Natural killer cell treated with Interleukin-12 subunit alpha and Interleukin-12 subunit beta and Interleukin-15 and Interleukin-18, amount 100 ng/mL, for 72 hours (primary cell): Measurements from ENCODE around the gene CALD1. TPM values are rescaled to one million over a fixed set of nuclear protein-coding genes. Genes with fewer than 3 reads are reported as not detected.

ENCODE experiments used
- ATAC-seq, 2 donors: fragments of 150-1000 bp; cut with Tn5 transposase in 1 of 2; sonication (Bioruptor Pico), chemical (Tn5 transposase) in 1 of 2; 2 replicates each; pipeline ENCODE4 v1.10.0; 2021
- DNase-seq: peaks from one replicate; pipeline ENCODE4 v3.0.0; 2022; ENCODE audit warnings: low spot score
- H3K27ac Mint-ChIP-seq, 2 donors: 1 replicate in 1 of 2; 2 replicates in 1 of 2; pipeline ENCODE4 v1.8.0; 2022; ENCODE audit warnings: mixed read lengths in 2 of 2, mild to moderate bottlenecking in 1 of 2, moderate library complexity in 1 of 2
- H3K27me3 Mint-ChIP-seq, 2 donors: 1 replicate in 1 of 2; 2 replicates in 1 of 2; pipeline ENCODE4 v1.8.0; 2022; ENCODE audit warnings: mixed read lengths in 2 of 2
- H3K36me3 Mint-ChIP-seq: one replicate; pipeline ENCODE4 v1.8.0; 2022; ENCODE audit warnings: mixed read lengths
- H3K4me1 Mint-ChIP-seq, 2 donors: 1 replicate in 1 of 2; 2 replicates in 1 of 2; pipeline ENCODE4 v1.8.0; 2022; ENCODE audit warnings: low read depth in 2 of 2, mixed read lengths in 2 of 2, mild to moderate bottlenecking in 1 of 2
- H3K4me3 Mint-ChIP-seq: one replicate; pipeline ENCODE4 v1.8.0; 2022; ENCODE audit warnings: mixed read lengths
- H3K9me3 Mint-ChIP-seq: 2 replicates; pipeline ENCODE4 v1.8.0; 2022; ENCODE audit warnings: mixed read lengths
- total RNA-seq, 2 donors: library from RNA; stranded (reverse); gene quantifications; one replicate each; pipeline ENCODE4 v1.2.3, GENCODE V29; 2022

CALD1 gene
- total RNA-seq, 2 donors from 2014 or later, result 0.11 to 0.40 TPM

- Mint-ChIP-seq H3K4me1 (peaks cover 22 to 24% of the 10 kb centered on the region in 2 donors), H3K4me3 (peak overlapping the region; percentile 39), H3K36me3 (no peaks in the 10 kb centered on the region), H3K9me3 (no peaks in the 10 kb centered on the region), H3K27ac (peak overlapping the region in 1 of 2 donors; percentile 23), H3K27me3 (peaks cover 4 to 8% of the 10 kb centered on the region in 2 donors)
- ATAC-seq, result no peak
- DNase-seq, result no peak
These were observed 76.0 kb downstream of the CALD1 start for GRCh38 chr7:134855442-134855841.

DNA sequence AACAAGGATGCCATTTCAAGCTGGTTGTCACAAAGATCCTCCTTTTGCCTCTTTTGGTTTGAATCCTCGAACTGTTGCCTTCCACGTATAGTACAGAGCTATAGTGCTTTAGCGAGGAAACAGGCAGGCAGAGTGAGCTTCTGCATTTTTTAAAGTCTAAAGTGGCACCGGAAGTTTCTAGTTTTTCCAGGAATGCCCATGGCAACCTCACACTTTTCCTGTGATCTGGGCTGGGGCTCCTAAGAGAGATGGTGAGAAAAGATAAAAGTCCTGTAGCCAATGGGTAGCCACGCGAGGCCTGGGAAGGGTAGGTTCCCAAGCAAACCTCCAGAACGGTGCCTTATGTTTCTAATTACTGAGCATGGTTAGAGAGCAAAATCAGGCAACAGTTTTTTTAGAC, 76.7 kb downstream of the CALD1 start:
- H3K36me3 Mint-ChIP-seq, result no peaks in the 10 kb centered on the region
- H3K4me1 Mint-ChIP-seq, result peaks cover 20 to 22% of the 10 kb centered on the region in 2 donors
- no peak for DNase-seq
- H3K27me3 Mint-ChIP-seq, result peaks cover 6 to 14% of the 10 kb centered on the region in 2 donors
- peak overlapping the region; percentile 23 to 78 for H3K27ac Mint-ChIP-seq
- ATAC-seq, result no peak
- peak overlapping the region; percentile 39 for H3K4me3 Mint-ChIP-seq
- H3K9me3 Mint-ChIP-seq, result no peaks in the 10 kb centered on the region

DNA sequence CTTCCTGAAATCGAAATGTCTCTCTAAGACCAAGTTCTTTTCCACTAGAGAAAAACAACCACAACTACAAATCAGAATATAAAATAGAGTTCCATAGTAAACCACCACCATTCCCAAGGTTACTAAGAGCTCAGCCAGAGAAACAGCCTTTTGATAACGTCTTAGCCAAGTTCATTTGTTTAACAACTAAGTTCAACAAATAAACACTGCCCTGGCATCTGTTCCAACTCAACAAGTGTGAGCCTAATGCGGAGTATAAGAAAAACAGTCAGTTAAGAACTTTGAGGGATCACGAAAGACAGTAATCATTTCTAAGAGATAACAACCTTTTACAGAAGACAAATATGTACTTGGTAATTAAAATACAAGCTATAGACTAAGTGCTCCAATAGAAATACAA, 77.3 kb downstream of the CALD1 start:
- ATAC-seq (no peak), DNase-seq (no peak)
- H3K27ac Mint-ChIP-seq, result peak overlapping the region; percentile 23 to 78
- peaks cover 20 to 22% of the 10 kb centered on the region in 2 donors for H3K4me1 Mint-ChIP-seq
- no peaks in the 10 kb centered on the region for H3K9me3 Mint-ChIP-seq
- no peak overlapping the region for H3K4me3 Mint-ChIP-seq
- peaks cover 8 to 18% of the 10 kb centered on the region in 2 donors for H3K27me3 Mint-ChIP-seq
- H3K36me3 Mint-ChIP-seq, result no peaks in the 10 kb centered on the region

GRCh38 chr7:134857958-134858357, 78.5 kb downstream of the CALD1 start:
- Mint-ChIP-seq H3K9me3 (no peaks in the 10 kb centered on the region), H3K36me3 (no peaks in the 10 kb centered on the region)

DNA sequence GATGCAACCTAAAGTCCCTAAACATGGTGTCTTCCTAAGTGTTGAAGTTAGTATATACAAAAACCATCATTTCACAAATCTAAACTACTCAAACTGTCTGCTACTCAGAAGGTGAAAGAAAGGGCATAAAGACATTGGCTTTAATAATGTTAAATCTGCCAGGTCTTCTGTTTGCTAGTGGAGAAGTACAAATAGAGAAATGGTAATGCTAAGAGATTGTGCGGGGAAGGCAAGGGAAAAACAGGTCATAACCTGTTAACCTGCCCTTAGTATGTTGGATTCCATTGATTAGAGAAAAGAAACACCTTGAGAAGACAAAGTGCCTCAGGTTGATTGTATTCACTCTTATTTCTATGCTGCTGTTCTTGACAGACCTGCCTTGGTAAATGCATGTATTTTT, 80.3 kb downstream of the CALD1 start:
- DNase-seq (no peak), ATAC-seq (no peak)
- Mint-ChIP-seq H3K4me3 (no peak overlapping the region), H3K9me3 (no peaks in the 10 kb centered on the region), H3K4me1 (peaks cover 19 to 21% of the 10 kb centered on the region in 2 donors), H3K36me3 (no peaks in the 10 kb centered on the region), H3K27ac (no peak overlapping the region), H3K27me3 (peaks cover 11 to 18% of the 10 kb centered on the region in 2 donors)

More at GRCh38 chr7:134857958-134858357, 78.5 kb downstream of the CALD1 start:
- peaks cover 8 to 18% of the 10 kb centered on the region in 2 donors for H3K27me3 Mint-ChIP-seq
- DNase-seq, result no peak
- ATAC-seq, result no peak
- no peak overlapping the region for H3K4me3 Mint-ChIP-seq
- H3K4me1 Mint-ChIP-seq, result peaks cover 20 to 22% of the 10 kb centered on the region in 2 donors
- no peak overlapping the region for H3K27ac Mint-ChIP-seq

DNA sequence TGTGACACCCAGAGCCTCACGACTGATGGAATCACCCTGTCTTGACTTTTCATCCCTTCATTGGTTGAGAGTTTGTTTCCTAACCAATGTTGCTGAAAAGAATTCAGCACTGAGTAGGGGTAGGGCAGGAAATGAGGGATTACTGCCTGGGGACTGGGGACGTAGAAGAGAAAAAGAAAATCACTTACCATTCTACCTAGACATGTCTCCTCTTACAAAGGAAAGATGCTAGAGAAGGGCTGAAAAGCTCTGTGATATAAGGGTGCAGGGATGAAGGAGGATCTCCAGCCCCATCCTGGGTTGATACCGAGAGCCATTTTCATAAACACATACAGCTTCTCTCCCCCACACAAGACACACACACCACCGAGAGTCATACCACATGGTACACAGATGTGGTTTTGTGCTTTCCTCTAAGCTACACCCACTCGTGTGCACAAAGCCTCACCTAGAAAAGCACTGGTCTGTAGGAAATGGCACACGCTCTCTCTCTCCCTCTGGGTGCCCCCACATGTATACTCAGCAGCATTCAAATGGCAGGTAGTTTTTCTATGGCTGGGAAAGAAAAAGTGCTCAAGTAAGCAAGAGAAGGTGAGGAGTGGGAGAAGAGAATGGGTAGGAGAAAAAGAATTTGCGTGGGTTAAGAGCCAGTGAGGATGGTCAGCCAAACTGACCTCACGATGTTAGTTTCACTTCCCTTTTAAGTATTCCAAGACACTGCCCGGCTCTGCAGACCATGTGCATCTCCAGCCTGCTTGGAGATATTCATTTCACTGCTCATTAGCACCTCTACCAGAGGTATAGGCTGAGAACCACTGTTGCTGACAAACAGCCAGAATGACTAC, 85.8 kb downstream of the CALD1 start:
- no peak for DNase-seq
- H3K4me3 Mint-ChIP-seq, result no peak overlapping the region
- H3K27ac Mint-ChIP-seq, result no peak overlapping the region
- peaks cover 7 to 22% of the 10 kb centered on the region in 2 donors for H3K27me3 Mint-ChIP-seq
- H3K36me3 Mint-ChIP-seq, result no peaks in the 10 kb centered on the region
- no peaks in the 10 kb centered on the region for H3K9me3 Mint-ChIP-seq
- H3K4me1 Mint-ChIP-seq, result peaks cover 8% of the 10 kb centered on the region in 2 donors
- peak; percentile 50 to 73 for ATAC-seq

DNA sequence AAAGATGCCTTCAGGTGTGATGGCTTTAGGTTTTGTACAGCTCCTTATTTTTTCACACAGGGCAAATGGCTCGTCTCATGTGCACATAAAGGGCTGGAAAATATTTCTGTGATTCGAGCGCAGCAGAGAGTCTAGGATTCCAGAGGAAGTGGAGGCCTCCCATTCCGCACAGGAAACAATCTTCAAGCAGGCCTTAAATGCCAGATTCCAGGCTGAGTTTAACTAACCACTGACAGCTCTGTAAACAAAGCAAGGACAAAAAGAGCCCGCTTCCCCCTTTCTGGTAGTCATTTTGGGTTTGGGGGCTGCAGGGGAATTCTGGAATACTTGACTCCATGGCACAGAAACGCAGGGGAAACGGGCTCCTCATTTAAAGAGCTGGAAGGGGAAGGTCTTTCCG, 87.2 kb downstream of the CALD1 start:
- Mint-ChIP-seq H3K27ac (no peak overlapping the region), H3K27me3 (peaks cover 7 to 10% of the 10 kb centered on the region in 2 donors), H3K36me3 (no peaks in the 10 kb centered on the region), H3K9me3 (no peaks in the 10 kb centered on the region), H3K4me1 (peaks cover 8% of the 10 kb centered on the region in 2 donors), H3K4me3 (no peak overlapping the region)
- ATAC-seq (no peak), DNase-seq (no peak)

DNA sequence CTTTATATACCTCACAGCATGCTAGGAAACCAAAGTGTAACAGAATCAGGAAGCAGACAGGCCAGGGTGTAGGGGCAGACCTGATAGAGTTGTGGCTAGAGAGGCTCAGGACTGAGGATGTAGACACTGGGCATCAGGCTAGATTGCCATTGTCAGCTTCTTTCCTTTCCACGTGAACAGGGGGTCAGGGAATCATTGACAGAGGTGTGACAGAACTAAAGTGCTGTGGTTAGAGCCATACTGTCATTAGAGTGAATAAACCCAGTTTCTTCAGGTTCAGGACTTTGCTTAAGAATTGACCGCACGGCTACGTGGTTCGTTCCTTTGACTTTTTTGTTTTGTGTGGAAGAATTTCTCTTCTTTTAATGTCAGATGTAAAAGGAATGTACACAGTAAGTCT, 90.7 kb downstream of the CALD1 start:
- DNase-seq (no peak), ATAC-seq (no peak)

GRCh38 chr7:134870781-134871180, 91.3 kb downstream of the CALD1 start:
- Mint-ChIP-seq H3K27ac (no peak overlapping the region), H3K27me3 (peaks cover 16 to 28% of the 10 kb centered on the region in 2 donors), H3K4me3 (no peak overlapping the region), H3K9me3 (no peaks in the 10 kb centered on the region), H3K36me3 (no peaks in the 10 kb centered on the region), H3K4me1 (peaks cover 0 to 3% of the 10 kb centered on the region in 2 donors)
- no peak for ATAC-seq
- no peak for DNase-seq

More for the DNA sequence above, 90.7 kb downstream of the CALD1 start:
- Mint-ChIP-seq H3K27ac (no peak overlapping the region), H3K36me3 (no peaks in the 10 kb centered on the region), H3K27me3 (peaks cover 13 to 25% of the 10 kb centered on the region in 2 donors), H3K4me3 (no peak overlapping the region), H3K4me1 (peaks cover 5 to 7% of the 10 kb centered on the region in 2 donors), H3K9me3 (no peaks in the 10 kb centered on the region)

- H3K36me3 Mint-ChIP-seq, result no peaks in the 10 kb centered on the region
- H3K27ac Mint-ChIP-seq, result no peak overlapping the region
- no peak overlapping the region for H3K4me3 Mint-ChIP-seq
- no peaks in the 10 kb centered on the region for H3K9me3 Mint-ChIP-seq
- peaks cover 22 to 36% of the 10 kb centered on the region in 2 donors for H3K27me3 Mint-ChIP-seq
- H3K4me1 Mint-ChIP-seq, result peaks cover 0 to 3% of the 10 kb centered on the region in 2 donors
- ATAC-seq (no peak), DNase-seq (no peak)
These were observed 93.8 kb downstream of the CALD1 start for GRCh38 chr7:134873253-134873652.

DNA sequence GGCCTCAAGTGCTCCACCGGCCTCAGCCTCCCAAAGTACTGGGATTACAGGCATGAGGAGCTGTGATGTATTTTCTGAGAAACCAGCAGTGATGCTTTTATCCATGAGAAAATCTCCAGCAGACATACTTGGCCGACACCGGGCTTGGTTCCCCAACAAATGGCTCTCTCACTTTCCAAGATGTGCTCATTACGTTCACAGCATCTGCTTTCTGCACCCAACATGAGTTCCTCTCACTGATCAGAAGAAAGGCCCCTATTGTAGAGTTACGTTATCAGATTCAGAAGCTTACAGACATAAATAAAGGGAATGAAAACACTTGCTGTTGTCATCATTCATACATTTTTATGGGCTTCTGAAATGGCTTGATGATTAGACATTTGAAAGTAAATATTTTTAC, 95.0 kb downstream of the CALD1 start:
- no peak overlapping the region for H3K27ac Mint-ChIP-seq
- peaks cover 0 to 3% of the 10 kb centered on the region in 2 donors for H3K4me1 Mint-ChIP-seq
- no peak for ATAC-seq
- peaks cover 22 to 29% of the 10 kb centered on the region in 2 donors for H3K27me3 Mint-ChIP-seq
- H3K36me3 Mint-ChIP-seq, result no peaks in the 10 kb centered on the region
- no peak for DNase-seq
- H3K9me3 Mint-ChIP-seq, result no peaks in the 10 kb centered on the region
- H3K4me3 Mint-ChIP-seq, result no peak overlapping the region

DNA sequence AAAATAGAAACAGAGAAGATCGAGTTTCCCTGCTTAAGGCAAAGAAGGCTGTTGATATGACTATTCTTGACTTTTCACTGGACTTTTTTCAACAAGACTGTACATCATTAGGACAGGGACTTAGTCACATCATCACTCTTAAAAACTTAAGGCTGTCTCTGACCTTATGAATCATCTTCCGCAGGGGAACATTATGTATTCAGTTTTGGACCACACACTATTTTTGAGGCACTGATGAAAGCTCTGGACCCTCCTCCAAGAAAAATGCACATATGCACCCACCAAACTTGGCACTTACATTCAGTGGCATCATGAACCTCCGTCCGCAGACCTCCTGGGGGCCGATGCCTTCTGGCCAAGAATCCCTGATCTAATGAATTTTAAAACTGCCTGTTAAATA, 96.4 kb downstream of the CALD1 start:
- H3K4me3 Mint-ChIP-seq, result no peak overlapping the region
- H3K9me3 Mint-ChIP-seq, result no peaks in the 10 kb centered on the region
- H3K4me1 Mint-ChIP-seq, result peaks cover 0 to 3% of the 10 kb centered on the region in 2 donors
- no peak for DNase-seq
- no peak for ATAC-seq
- peaks cover 19 to 34% of the 10 kb centered on the region in 2 donors for H3K27me3 Mint-ChIP-seq
- no peaks in the 10 kb centered on the region for H3K36me3 Mint-ChIP-seq
- no peak overlapping the region for H3K27ac Mint-ChIP-seq

DNA sequence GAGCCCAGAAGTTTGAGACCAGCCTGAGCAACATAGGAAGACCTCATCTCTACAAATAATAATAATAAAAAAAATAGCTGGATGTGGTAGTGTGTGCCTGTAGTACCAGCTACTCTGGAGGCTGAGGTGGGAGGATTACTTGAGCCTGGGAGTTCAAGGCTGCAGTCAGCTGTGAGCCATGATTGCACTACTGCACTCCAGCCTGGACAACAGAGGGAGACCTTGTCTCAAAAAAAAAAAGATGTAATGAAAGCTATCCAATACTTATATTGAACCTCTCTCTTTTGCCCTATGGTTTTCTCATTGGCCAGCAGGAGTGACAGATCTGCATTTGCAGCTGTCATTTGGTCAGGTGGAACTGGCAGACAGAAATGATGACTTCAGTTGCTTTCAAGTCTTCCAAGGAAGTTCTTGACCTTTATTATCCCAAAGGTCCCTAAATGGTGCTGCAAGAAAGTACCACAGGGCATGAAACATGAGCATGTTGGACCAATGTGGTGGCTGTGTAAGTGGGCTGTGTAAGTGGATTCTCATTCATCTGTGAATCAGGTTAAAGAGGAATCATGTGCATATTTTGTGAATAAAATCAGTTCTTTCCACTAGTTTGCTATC, 99.4 kb downstream of the CALD1 start:
- H3K27ac Mint-ChIP-seq, result no peak overlapping the region
- H3K4me3 Mint-ChIP-seq, result no peak overlapping the region
- H3K4me1 Mint-ChIP-seq, result no peaks in the 10 kb centered on the region
- H3K9me3 Mint-ChIP-seq, result no peaks in the 10 kb centered on the region
- H3K27me3 Mint-ChIP-seq, result peaks cover 11 to 18% of the 10 kb centered on the region in 2 donors
- H3K36me3 Mint-ChIP-seq, result no peaks in the 10 kb centered on the region
- DNase-seq, result no peak
- ATAC-seq, result no peak

GRCh38 chr7:134879815-134880475, 100.5 kb downstream of the CALD1 start:
- Mint-ChIP-seq H3K9me3 (no peaks in the 10 kb centered on the region), H3K27me3 (peaks cover 9 to 18% of the 10 kb centered on the region in 2 donors), H3K4me3 (no peak overlapping the region), H3K27ac (no peak overlapping the region), H3K36me3 (no peaks in the 10 kb centered on the region), H3K4me1 (no peaks in the 10 kb centered on the region)
- no peak for DNase-seq
- no peak for ATAC-seq
